Osteoblast (primary cell): Measurements from ENCODE around the gene DNASE2. TPM values are rescaled to one million over a fixed set of nuclear protein-coding genes. Genes with fewer than 3 reads are reported as not detected.

Experiments used
- small RNA-seq: library from RNA; depleted of rRNA; stranded (forward); fragments of <200 nt; gene quantifications from one replicate; pipeline ENCODE3, GENCODE V24; 2012
- total RNA-seq: library from RNA; depleted of rRNA; stranded (reverse); fragments of >200 nt; gene quantifications from 2 replicates; pipeline ENCODE4 v1.2.3, GENCODE V29; 2012

DNASE2 gene
- total RNA-seq, 1 donor, result 48.1 TPM

Small RNA genes within 50 kb of the gene (small RNA-seq; reads per million reads assigned to genes)
- gene MIR5695, result 0.74 reads per million, percentile 8 among the genes with 10 or more reads in this experiment
- gene MIR6794, result not detected

Other genes starting within 250 kb of the DNASE2 start
- 35.8 and 43.0 TPM in 2 replicates for gene MAN2B1, start 214.7 kb downstream of the DNASE2 start, total RNA-seq
- gene WDR83, start 214.6 kb downstream of the DNASE2 start, total RNA-seq, result 5.0 and 8.0 TPM in 2 replicates
- gene DHPS, start 199.6 kb downstream of the DNASE2 start, total RNA-seq, result 50.4 and 52.5 TPM in 2 replicates
- not detected in 2 replicates for gene GNG14, start 193.5 kb downstream of the DNASE2 start, total RNA-seq
- 17.1 and 18.5 TPM in 2 replicates for gene FBXW9, start 184.8 kb downstream of the DNASE2 start, total RNA-seq
- gene TNPO2, start 157.5 kb downstream of the DNASE2 start, total RNA-seq, result 36.6 and 39.8 TPM in 2 replicates
- gene TRIR, start 146.8 kb downstream of the DNASE2 start, total RNA-seq, result 123 and 136 TPM in 2 replicates
- gene GET3, start 144.0 kb downstream of the DNASE2 start, total RNA-seq, result 99.5 and 104 TPM in 2 replicates
- not detected in 2 replicates for gene BEST2, start 129.7 kb downstream of the DNASE2 start, total RNA-seq
- gene HOOK2, start 105.9 kb downstream of the DNASE2 start, total RNA-seq, result 16.8 and 21.7 TPM in 2 replicates
- 85.5 and 93.0 TPM in 2 replicates for gene JUNB, start 90.0 kb downstream of the DNASE2 start, total RNA-seq
- gene PRDX2, start 79.6 kb downstream of the DNASE2 start, total RNA-seq, result 155 and 156 TPM in 2 replicates
- gene THSD8, start 79.4 kb downstream of the DNASE2 start, total RNA-seq, result 0.29 TPM in 1 of 2 replicates, not detected in the other
- gene RNASEH2A, start 74.9 kb downstream of the DNASE2 start, total RNA-seq, result 7.6 and 8.3 TPM in 2 replicates
- gene RTBDN, start 46.9 kb downstream of the DNASE2 start, total RNA-seq, result not detected in 2 replicates
- gene MAST1, start 42.9 kb downstream of the DNASE2 start, total RNA-seq, result 0.29 and 0.72 TPM in 2 replicates
- not detected in 2 replicates for gene KLF1, start 5.8 kb upstream of the DNASE2 start, total RNA-seq
- 23.0 and 31.1 TPM in 2 replicates for gene GCDH, start 9.7 kb upstream of the DNASE2 start, total RNA-seq
- 0.29 TPM in 1 of 2 replicates, not detected in the other for gene SYCE2, start 37.8 kb upstream of the DNASE2 start, total RNA-seq
- 41.0 and 47.8 TPM in 2 replicates for gene FARSA, start 52.3 kb upstream of the DNASE2 start, total RNA-seq
- gene CALR, start 57.2 kb upstream of the DNASE2 start, total RNA-seq, result 1,685 and 1,980 TPM in 2 replicates
- gene RAD23A, start 64.4 kb upstream of the DNASE2 start, total RNA-seq, result 80.2 and 84.0 TPM in 2 replicates
- gene GADD45GIP1, start 75.8 kb upstream of the DNASE2 start, total RNA-seq, result 15.2 and 16.8 TPM in 2 replicates
- gene DAND5, start 88.1 kb upstream of the DNASE2 start, total RNA-seq, result not detected in 2 replicates
- gene NFIX, start 114.0 kb upstream of the DNASE2 start, total RNA-seq, result 114 and 122 TPM in 2 replicates
- gene LYL1, start 221.4 kb upstream of the DNASE2 start, total RNA-seq, result 0.29 and 0.36 TPM in 2 replicates
- 18.6 and 29.7 TPM in 2 replicates for gene TRMT1, start 235.3 kb upstream of the DNASE2 start, total RNA-seq
- gene NACC1, start 236.8 kb upstream of the DNASE2 start, total RNA-seq, result 53.9 and 62.5 TPM in 2 replicates